GM12891 (cell line): Measurements from ENCODE around the gene TAF10.

ENCODE experiments used
- POLR2A ChIP-seq: IDR thresholded peaks from 2 replicates; pipeline ENCODE4 v1.6.1; 2011; ENCODE audit warnings: low read depth, low read length, control low read depth
- POLR2AphosphoS5 ChIP-seq: IDR thresholded peaks from 2 replicates; pipeline ENCODE4 v1.6.1; 2011; ENCODE audit warnings: low read depth, low read length, control low read depth
- TAF1 ChIP-seq: IDR thresholded peaks from 2 replicates; pipeline ENCODE4 v1.6.1; 2011; ENCODE audit warnings: low read depth, low read length, control low read depth

GRCh38 chr11:6638429-6638828, 26.4 kb upstream of the TAF10 start:
- no peak for TF ChIP-seq POLR2A
- TF ChIP-seq POLR2AphosphoS5 = no peak
- TF ChIP-seq TAF1 = no peak
